Measurements from ENCODE around the gene GRB2.

DNA sequence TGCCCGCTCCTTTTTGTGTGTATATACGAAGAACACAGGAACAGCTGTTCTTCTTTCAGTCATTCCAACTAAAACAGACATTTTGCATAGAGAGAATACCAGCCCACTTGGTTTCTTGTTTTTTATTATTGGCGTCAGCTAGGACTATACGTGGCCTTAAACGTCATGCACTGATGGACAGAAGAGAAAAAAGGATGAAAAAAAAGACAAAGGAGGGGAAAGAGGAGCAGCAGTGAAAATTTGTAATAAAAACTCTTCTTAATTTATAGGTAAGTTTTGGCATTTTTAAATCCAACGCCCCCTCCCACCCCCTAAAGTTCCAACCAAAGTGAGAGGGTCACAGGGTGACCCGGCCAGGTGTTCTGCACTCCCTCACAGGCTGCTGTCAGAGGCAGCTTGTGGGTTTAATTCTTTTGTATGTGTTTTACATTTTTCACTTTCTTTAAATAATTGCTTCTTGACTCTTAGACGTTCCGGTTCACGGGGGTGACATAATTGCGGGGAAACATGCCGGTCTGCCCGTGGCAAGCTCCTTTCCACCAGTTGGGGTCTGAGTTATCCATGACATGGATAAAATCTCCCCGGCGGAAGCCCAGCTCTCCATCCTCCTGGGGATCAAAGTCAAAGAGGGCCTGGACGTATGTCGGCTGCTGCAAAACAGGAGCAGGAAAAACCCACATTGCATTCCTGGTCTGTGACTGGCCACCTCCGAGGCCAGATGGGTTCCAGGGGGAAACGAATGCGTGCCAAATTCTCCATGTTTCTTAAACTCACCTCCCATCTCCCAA is 85.4 kb downstream of the GRB2 start:
- TF ChIP-seq ELF4 (IDR thresholded peaks at IDR 0.05) (no peak), BHLHE40 (IDR thresholded peaks at IDR 0.05; ENCODE audit: borderline replicate concordance) (no peak), FOXM1 (IDR thresholded peaks at IDR 0.05; ENCODE audit: borderline replicate concordance) (no peak), HDGF (IDR thresholded peaks at IDR 0.05; ENCODE audit: borderline replicate concordance) (no peak), ARNT (IDR thresholded peaks at IDR 0.05) (no peak), NFRKB (IDR thresholded peaks at IDR 0.05) (no peak)
